ENCODE measurements around the gene AFAP1. TPM values are rescaled to one million over a fixed set of nuclear protein-coding genes. Genes with fewer than 3 reads are reported as not detected.

AFAP1 gene
- polyA plus RNA-seq, 1 donor (not counting 4 experiments of a cell fraction or from before 2014, with no cell fraction given), result 7.6 TPM

- H3K9me1 ChIP-seq (ENCODE audit: control insufficient read depth, extremely low read depth, insufficient read depth, low read length), result no peaks in the 10 kb centered on the region
- H3K9me3 ChIP-seq (ENCODE audit: control insufficient read depth, low read depth, low read length), result no peaks in the 10 kb centered on the region
- H3K4me3 ChIP-seq (ENCODE audit: control insufficient read depth in 2 of 3, extremely low read depth in 1 of 3, insufficient read depth in 2 of 3, low read depth in 1 of 3, low read length in 3 of 3), result no peak overlapping the region
- DNase-seq (ENCODE audit: low read depth, low spot score), result no peak
- no peak overlapping the region for H3K9ac ChIP-seq (ENCODE audit: control insufficient read depth, extremely low read depth, insufficient read depth, low read length)
- no peak for FAIRE-seq
- H3K79me2 ChIP-seq (ENCODE audit: control insufficient read depth, insufficient read depth, low read length), result no peaks in the 10 kb centered on the region
- TF ChIP-seq CTCF (optimal IDR thresholded peaks at IDR 0.05 in 1 of 3, IDR thresholded peaks at IDR 0.05 in 1 of 3, conservative IDR thresholded peaks at IDR 0.05 in 1 of 3; ENCODE audit: extremely low read depth in 1 of 3, insufficient read depth in 2 of 3, low read length in 3 of 3) (no peak), EZH2 (IDR thresholded peaks at IDR 0.05; ENCODE audit: low read length) (no peak)
- no peaks in the 10 kb centered on the region for H3K36me3 ChIP-seq (ENCODE audit: control insufficient read depth in 2 of 2, extremely low read depth in 1 of 2, insufficient read depth in 2 of 2, low read length in 2 of 2)
- no peaks in the 10 kb centered on the region for H4K20me1 ChIP-seq (ENCODE audit: control insufficient read depth, extremely low read depth, insufficient read depth, low read length)
- H3K27ac ChIP-seq (ENCODE audit: control insufficient read depth, insufficient read depth, low read length), result no peak overlapping the region
- dilution Hi-C loops (cut with MboI; ENCODE audit: extremely low pct_ligation_motif_present, low sequenced_read_pairs), result no loop called here
- H3K4me1 ChIP-seq (ENCODE audit: control insufficient read depth, extremely low read depth, insufficient read depth, low read length), result no peaks in the 10 kb centered on the region
- H2AFZ ChIP-seq (ENCODE audit: control insufficient read depth, low read length), result no peak overlapping the region
- no peak overlapping the region for H3K4me2 ChIP-seq (ENCODE audit: control insufficient read depth, extremely low read depth, insufficient read depth, low read depth, low read length)
- H3K27me3 ChIP-seq (ENCODE audit: control insufficient read depth, extremely low read depth, insufficient read depth, low read length), result peaks cover 6% of the 10 kb centered on the region
Measured at GRCh38 chr4:7736436-7737267, 203.0 kb downstream of the AFAP1 start.

GRCh38 chr4:7735961-7736360 is 203.7 kb downstream of the AFAP1 start:
- Histone ChIP-seq H3K79me2 (ENCODE audit: control insufficient read depth, insufficient read depth, low read length) (no peaks in the 10 kb centered on the region), H3K4me3 (ENCODE audit: control insufficient read depth in 2 of 3, extremely low read depth in 1 of 3, insufficient read depth in 2 of 3, low read depth in 1 of 3, low read length in 3 of 3) (no peak overlapping the region), H3K4me2 (ENCODE audit: control insufficient read depth, extremely low read depth, insufficient read depth, low read depth, low read length) (no peak overlapping the region), H3K27me3 (ENCODE audit: control insufficient read depth, extremely low read depth, insufficient read depth, low read length) (peaks cover 6% of the 10 kb centered on the region), H3K4me1 (ENCODE audit: control insufficient read depth, extremely low read depth, insufficient read depth, low read length) (no peaks in the 10 kb centered on the region), H4K20me1 (ENCODE audit: control insufficient read depth, extremely low read depth, insufficient read depth, low read length) (no peaks in the 10 kb centered on the region), H3K9me1 (ENCODE audit: control insufficient read depth, extremely low read depth, insufficient read depth, low read length) (no peaks in the 10 kb centered on the region), H3K9ac (ENCODE audit: control insufficient read depth, extremely low read depth, insufficient read depth, low read length) (no peak overlapping the region), H3K9me3 (ENCODE audit: control insufficient read depth, low read depth, low read length) (no peaks in the 10 kb centered on the region), H3K36me3 (ENCODE audit: control insufficient read depth in 2 of 2, extremely low read depth in 1 of 2, insufficient read depth in 2 of 2, low read length in 2 of 2) (no peaks in the 10 kb centered on the region), H2AFZ (ENCODE audit: control insufficient read depth, low read length) (no peak overlapping the region), H3K27ac (ENCODE audit: control insufficient read depth, insufficient read depth, low read length) (no peak overlapping the region)
- dilution Hi-C loops (cut with MboI; ENCODE audit: extremely low pct_ligation_motif_present, low sequenced_read_pairs), result no loop called here
- TF ChIP-seq CTCF (optimal IDR thresholded peaks at IDR 0.05 in 1 of 3, IDR thresholded peaks at IDR 0.05 in 1 of 3, conservative IDR thresholded peaks at IDR 0.05 in 1 of 3; ENCODE audit: extremely low read depth in 1 of 3, insufficient read depth in 2 of 3, low read length in 3 of 3), result no peak
- no peak for TF ChIP-seq EZH2 (IDR thresholded peaks at IDR 0.05; ENCODE audit: low read length)
- no peak for FAIRE-seq
- DNase-seq (ENCODE audit: low read depth, low spot score), result no peak
